ENCODE measurements around the gene ADGRD1.
"Not testable (repeated sequence)": the region's sequence is repeated elsewhere in the genome, so short reads cannot be mapped to it uniquely, and the experiment has no call there.

Gene ADGRD1

DNA sequence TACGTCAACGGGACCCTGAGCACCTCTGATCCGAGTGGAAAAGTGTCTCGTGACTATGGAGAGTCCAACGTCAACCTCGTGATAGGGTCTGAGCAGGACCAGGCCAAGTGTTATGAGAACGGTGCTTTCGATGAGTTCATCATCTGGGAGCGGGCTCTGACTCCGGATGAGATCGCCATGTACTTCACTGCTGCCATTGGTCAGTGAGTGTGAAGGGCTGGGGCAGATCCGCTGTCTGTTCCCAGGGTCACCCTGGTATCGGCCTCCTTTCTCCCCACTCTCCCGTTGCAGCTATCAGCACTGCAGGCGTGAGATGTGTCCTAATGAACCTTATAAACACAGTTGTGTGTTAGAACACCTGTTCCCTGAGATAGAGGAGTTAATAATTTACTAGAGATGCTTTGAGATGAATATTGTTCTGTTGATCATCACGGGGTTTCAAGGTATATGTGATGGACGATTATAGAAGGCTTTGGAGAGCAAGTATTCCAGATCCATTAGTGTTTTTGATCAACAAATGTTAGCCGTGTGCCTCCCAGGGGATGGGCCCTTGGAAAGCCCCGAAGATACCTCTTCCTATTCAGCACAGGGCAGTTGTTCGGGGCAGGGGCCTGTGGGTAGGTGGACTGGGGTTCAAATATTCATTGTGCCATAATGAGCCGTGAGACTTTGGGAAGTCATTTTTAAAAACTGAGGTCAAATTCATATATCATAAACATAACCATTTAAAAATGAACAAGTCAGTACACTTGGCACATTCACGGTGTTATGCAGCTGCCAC is 33.6 kb downstream of the ADGRD1 start:
- DNase-seq (ENCODE audit: low read depth) = no peak

DNA sequence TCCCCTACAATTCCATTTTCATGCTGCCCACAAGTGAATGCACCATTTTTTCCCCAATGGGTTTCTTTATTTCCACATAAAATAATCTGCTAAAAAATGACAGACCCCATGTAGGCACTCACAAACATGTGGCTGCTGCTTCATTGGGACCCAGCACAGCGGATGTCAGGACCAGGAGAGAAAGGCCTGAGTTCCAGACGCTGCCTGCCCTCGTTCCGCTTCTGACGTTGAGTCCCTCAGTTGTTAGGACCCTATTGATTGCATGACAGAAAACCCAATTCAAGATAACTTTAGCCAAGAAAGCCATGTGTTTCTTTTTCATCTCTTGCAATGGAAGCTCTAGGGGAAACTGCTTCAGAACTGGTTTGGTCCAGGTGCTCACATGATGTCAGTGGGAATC is 34.6 kb downstream of the ADGRD1 start:
- DNase-seq (ENCODE audit: low read depth) = no peak

DNA sequence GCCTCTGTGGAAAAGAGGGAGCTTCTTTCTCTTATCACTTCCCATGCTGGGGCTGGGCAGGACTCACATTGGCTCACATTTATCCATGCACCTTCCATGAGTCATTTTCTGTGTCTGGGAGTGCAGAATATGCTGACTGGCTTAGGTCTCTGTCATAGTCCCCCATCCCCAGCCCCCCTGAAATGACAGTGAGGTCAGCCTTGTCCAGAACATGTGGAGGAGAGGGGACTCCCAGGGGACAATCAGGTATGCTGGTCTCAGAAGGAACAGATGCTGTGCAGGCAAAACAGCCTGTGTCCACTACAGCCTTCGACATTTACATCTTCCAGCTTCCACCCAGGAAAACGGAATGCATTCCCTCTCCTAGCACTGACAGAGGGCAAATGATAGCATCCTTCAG is 35.0 kb downstream of the ADGRD1 start:
- no peak for DNase-seq (ENCODE audit: low read depth)

DNA sequence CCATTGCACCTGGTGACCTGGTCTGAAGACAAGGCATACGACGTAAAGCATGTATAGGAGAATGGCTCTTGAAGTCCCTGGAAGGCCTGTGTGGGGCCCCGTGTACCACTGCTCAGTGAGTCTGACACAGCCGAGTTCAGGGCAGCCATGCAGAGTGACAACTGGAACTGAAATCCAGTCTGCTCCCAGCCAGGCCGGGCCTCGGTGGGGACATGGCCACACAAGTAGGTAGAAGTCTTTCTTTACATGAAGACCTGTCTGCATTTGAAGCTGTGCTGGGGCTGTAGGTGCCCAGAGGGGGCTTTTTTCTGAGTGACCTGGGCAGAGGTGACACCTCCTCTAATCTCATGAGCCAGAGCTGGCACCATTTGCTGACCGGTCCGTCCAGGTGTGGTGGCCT is 35.7 kb downstream of the ADGRD1 start:
- DNase-seq (ENCODE audit: low read depth) = no peak

DNA sequence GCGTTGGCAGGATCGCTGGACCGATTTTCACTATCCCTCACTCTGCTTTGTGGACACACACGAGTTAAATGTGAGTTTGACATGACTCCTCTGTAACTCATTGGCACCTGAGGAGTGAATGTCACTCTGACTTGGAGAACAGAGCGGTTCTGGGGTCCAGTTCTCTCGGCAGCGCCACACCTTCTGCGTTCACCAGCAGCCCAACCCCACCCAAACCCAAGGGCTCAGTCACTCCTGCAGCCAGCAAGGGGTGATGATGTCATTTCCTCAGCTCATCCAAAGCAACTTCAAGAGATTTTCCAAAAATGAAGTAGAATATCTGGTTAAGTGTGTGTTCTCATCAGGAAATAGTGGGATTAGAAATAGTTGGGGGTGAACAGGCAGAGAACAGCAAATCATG is 36.3 kb downstream of the ADGRD1 start:
- no peak for DNase-seq (ENCODE audit: low read depth)

DNA sequence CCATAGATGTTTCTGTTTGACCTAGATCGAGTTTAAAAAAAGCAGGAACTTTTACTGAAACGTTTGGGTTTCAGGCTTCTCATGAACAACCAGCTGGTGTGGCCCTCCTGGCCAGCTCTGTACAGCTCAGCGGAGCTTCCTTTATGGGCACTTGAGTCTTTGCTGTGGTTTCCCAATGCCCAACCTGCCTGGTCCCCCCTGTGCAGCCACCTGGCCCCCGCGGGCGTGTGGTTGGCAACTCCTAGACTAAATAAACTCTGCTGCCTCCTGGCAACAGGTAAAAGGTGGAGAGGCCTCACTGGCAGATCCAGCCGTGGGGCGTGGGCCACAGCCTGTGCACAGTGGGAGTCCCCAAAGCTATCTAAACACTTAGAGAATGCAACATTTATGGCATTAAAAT is 38.7 kb downstream of the ADGRD1 start:
- no peak for DNase-seq (ENCODE audit: low read depth)

DNA sequence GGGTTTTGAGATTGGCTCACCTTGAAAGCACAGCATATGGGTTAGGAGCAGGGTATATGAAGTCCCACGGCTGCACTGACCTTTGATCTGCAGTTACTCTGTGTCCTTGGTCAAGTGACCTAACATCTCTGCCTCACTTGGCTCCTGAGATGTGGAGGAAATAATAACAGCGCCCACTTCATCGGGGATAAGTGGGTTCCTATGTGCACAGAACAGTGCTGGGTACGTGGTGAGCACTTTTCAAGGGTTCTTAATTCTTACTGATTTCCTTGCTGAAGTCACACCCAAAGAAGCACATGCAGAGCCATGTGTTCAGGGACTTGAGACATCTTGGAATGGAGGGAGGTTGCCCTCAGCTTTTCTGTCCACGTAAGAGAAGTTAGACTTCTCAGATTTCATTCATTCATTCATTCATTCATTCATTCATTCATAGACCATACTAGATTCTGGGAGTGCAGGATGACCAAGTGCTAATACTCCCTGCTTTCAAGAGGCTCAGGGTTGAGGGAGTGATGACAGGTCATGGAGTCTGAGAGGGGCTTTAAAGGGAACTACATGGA is 39.4 kb downstream of the ADGRD1 start:
- no peak for DNase-seq (ENCODE audit: low read depth)

DNA sequence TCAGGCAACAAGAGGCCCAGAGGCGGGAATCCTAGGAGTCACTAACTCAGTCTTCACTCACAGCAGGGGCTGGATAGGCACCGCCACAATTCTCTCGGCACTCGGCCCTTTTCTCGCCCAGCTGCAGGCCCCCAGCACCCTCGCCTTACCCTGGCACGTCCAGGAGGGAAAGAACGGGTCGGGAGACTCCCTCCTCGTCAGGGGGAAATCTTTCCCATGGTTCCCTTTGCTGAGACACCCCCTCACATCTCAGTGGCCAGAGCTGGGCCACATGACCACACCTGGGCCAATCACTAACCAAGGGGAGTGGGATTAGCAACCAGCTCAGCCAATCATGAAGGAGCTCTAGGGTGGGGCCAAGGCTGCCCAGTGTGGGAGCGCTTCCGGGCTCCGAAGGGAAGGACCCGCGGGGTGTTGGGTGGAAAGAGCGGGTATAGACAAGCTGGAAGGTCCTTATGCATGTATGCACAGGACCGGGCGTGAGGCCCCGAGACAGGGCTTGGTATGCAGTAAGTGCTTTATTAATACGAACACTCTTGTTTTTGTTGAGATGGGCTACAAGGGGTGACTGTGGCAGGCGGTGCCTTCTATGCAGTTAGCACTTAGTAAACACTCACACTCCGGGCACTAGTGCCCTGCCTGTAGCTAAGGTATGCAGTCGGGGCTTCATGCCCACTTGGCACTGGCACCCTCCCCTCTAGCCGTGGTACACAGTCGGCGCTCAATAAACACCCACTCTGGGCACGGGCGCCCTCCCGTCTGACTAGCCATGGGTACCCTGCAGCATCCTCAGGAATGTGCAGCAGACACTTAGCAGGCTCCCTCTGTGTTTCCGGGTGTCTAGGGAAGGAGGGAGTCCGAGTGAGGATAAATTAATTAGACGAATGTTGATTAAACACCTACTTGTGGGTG is 40.3 kb downstream of the ADGRD1 start:
- no peak for DNase-seq (ENCODE audit: low read depth)

DNA sequence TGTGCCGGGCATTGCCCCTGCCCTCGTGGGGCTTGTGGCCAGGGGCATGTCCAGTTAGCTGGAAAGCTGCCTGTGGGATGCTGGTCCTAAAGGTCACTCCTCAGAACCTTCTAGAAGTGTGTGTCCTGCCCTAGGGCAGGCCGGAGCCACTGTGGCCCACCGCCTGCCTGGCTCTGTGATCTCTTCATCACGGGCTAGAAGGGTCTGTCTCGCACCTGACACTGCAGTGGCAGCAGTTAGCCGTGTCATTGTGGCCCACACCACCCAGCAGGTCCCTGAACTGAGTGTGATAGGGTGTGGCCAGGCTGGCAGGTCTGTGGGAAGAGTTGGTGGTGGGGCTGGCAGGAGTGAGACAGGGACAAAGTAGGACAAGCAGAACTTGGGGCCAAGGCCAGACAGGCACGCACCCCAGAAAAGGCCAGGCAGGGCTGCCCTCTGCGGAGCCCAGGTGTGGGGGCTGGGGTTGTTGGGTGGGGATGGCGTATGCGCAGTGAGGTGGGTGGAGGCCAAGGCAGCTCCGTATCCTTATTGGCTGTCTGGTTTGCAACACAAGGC is 41.2 kb downstream of the ADGRD1 start:
- no peak for DNase-seq (ENCODE audit: low read depth)

DNA sequence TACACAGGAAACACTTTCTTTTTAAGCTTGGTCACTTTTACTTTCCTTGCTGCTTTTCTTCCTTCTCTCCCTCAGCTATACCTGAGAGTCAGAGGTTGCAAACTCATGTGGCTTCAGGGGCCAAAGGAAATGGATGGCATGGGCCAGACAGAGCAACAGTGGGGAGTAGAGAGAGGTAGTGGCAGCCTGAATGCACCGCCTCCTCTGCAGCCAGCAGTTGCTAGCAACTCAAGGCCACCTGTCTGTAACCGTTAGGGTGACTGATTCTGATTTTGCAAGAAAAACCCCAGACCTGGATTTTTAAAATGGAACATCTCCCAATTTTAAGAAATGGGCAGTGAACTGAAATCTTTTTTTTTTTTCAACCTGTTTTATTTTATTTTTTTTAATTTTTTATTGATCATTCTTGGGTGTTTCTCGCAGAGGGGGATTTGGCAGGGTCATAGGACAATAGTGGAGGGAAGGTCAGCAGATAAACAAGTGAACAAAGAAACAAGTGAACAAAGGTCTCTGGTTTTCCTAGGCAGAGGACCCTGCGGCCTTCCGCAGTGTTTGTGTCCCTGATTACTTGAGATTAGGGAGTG is 41.8 kb downstream of the ADGRD1 start:
- DNase-seq (ENCODE audit: low read depth) = not testable (repeated sequence)

DNA sequence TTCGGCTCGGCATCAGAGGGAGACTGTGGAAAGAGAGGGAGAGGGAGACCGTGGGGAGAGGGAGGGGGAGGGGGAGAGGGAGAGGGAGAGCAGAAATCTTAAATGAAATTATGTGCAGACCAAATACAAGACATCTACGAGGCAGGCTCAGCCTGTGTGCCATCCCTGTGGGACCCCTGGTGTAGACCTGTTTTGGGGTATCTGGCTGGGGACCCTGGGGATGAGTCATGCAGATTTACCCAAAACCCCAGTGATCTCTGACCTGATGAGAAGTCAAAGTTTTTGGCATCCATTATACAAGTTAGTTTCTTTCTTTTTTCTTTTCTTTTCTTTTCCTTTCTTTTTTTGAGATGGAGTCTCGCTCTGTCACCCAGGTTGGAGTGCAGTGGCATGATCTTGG is 44.4 kb downstream of the ADGRD1 start:
- no peak for DNase-seq (ENCODE audit: low read depth)

DNA sequence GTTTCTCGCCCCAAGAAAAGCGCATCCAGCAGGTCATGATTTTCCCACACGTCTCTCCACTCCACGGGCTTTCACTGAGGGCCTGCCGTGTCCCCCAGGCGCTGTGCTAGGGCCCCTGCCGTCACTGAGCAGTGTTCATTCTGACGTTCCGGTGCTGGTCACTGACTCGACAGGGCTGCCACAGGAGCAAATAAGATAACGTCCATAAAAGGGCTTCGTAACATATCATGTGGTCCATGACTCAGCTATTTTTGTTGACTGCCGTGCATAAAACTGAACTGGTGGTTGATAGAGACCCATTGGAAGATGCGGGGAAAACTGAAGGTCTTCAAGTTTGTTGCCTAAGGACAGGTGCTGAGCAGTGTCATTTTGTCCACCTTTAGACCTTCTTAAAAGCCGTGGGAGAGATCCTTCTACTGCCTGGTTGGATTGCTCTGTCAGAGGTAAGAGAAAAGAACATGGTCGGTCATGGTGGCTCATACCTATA is 46.3 kb downstream of the ADGRD1 start:
- no peak for DNase-seq (ENCODE audit: low read depth)

DNA sequence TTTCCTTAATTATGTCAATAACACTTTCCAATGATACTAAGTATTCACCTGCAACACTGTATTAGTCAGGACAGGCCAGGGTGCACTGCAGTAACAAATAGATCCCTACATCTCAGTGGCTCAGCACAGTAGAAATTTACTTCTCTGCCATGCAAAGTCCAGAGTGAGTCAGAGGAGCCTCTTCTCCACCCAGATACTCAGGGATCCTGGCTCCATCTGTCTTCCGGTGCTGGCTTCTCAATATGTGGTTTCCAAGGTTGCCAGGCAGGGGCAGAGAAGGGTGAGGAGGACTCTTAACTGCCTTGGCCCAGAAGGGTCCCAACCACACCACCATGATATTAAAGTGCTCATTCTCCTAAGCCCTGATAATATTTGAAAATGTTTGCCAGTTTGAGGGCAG is 47.8 kb downstream of the ADGRD1 start:
- DNase-seq (ENCODE audit: low read depth) = no peak

DNA sequence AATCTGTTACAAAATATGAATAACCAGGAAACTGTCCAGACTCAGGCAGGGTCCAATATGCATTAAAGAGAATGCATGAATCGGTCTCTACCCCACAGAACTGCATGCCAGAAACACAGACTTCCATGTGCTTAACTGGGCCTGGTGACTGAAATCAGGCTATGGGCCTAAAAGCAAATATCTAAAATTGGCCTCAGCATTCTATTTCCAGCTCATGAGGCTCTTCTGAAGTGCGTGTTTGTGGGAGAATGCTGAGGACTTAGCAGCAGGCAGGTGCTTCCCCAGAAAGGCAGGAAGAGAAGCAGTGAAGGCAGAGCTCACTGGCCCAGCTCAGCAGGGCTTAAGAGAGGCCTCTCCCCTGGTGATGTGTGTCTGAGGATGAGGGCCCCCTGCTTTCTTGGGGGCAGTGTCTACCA is 48.5 kb downstream of the ADGRD1 start:
- DNase-seq (ENCODE audit: low read depth) = no peak

DNA sequence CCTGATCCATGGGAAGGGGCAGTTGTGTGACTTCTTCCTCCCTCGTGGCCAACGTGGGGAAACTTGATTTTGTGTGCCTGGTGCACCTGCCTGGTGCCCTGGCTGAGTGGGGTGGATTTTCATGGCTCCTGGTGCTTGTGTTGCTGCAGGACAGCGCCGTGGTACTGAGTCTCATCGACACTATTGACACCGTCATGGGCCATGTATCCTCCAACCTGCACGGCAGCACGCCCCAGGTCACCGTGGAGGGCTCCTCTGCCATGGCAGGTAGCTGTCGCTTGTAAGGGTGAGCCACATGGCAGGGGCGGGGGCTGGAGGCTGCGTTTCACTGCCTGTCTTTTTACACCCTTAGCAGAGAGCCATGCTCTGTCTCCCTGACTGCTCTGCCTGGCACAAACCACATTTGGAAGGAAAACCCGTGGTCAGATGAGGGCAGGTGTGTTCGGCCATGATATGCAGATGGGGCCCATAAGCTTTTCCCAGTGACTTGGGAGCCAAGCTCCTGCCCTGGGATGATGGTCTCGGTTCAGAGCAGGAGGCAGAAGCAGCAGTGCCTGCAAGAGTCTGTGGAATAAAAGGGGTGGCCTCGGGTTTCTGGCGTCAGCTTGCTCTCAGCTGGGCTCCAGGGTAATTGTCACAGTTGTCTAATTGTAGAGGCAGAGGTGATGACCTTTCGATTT is 49.5 kb downstream of the ADGRD1 start:
- DNase-seq (ENCODE audit: low read depth) = no peak

DNA sequence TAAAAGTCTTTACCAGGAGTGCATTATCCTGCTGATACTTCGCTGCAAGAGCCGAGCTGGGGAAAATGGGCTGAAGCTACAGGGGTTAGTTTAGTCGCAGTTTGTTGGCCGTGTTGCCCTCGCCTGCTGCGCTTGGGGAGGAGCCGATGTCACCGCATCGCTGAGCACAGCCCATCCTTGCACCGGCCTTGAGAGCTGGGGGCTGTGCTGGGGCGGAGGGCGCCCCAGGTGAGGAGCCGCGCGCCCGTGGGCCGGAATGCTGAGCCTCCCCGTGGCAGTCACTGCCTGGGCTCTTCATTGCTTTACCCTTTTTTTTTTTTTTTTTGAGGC is 50.0 kb downstream of the ADGRD1 start:
- DNase-seq (ENCODE audit: low read depth) = no peak

DNA sequence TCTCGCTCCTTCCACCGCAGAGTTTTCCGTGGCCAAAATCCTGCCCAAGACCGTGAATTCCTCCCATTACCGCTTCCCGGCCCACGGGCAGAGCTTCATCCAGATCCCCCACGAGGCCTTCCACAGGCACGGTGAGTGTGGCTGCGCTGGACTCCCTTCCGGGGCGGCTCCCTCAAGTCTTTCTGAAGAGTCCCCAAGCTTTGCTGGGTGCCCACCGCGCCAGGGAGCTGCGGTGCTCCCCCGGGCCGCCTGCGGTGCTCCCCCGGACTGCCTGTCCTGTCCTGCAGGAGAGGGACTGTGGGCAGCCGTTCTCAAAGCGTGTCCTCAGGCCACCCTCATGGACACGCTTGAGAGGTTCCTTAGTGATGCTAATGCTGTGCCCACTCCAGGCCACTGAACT is 50.5 kb downstream of the ADGRD1 start:
- no peak for DNase-seq (ENCODE audit: low read depth)

DNA sequence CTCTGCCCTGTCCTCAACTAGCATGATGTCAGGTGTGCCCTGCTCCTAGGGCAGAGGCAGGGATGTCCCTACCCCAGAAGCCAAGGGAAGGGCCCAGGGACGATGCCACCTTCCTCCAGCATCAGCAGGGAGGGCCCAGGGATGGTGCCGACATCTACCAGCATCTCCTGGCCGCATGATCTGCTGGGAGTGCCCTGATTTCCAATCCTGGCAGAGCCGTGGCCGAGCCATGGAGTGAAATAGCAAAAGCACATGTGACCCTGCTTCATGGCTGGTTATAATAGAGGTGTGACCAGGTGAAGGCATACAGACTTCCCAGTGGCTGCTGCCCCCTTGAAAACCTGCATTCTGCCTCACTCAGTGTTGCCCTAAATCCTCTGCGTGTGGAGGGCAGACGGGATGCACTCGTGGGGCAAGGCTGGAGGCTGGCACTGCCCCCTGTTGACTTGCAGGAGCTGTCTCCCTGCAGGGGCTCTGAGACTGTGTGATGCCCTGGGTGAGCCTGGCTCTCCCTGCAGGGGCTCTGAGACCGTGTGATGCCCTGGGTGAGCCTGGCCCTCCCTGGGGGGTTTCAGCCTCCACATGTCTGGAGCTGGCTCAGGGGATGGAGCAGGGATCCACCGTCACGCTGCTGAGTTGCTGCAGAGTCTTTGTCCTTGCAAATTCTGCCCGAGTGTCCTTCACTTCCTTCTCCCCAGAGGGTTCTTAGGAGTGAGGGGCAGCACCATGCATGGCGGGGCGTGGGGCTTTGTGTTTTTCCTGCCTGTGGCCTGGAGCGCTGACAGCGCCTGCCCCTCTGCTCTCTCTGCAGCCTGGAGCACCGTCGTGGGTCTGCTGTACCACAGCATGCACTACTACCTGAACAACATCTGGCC is 51.7 kb downstream of the ADGRD1 start:
- no peak for DNase-seq (ENCODE audit: low read depth)

DNA sequence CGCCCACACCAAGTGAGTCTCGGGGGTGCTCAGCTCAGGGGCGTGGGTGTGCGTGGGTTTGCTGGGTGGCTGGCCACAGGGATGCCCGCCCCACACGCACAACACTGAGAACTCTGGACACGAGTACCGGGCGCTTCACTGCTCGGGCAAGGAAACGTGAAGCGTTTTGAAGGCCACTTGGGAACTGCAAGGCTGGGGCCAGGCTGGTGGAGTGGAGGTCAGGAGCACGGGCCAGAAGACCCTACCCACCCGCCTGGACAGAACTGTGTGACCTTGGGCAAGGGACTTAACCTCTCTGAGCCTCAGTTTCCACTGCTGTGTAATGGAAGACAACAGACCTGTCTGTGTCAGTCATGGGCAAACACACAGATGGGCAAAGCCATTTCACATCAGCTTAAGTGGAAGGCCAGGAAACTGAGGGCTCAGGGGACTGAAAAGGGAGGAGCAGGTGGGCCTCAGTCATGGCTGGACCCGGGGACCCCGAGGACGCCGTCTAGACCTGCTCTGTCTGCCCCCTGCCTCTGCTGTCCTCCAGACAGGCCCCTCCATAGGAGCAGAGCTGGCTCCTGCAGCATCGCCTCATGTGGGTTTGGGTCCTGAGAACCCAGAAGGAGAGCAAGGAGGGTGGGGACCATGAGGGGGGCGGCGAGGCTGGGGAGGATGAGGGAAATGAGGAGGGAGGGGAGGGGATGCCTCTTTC is 52.5 kb downstream of the ADGRD1 start:
- DNase-seq (ENCODE audit: low read depth) = no peak
